HUES6 (cell line): Measurements from ENCODE around the gene ADAM12.

Source experiments
- H3K27ac ChIP-seq: 2 replicates; pipeline ENCODE4 v1.7.0; 2013; ENCODE audit warnings: low read depth, mild to moderate bottlenecking, low read length, inconsistent platforms
- H3K27me3 ChIP-seq: 2 replicates; pipeline ENCODE4 v1.6.1; 2013; ENCODE audit warnings: low read length; ENCODE audit not compliant: control insufficient read depth, insufficient read depth
- H3K36me3 ChIP-seq: 2 replicates; pipeline ENCODE4 v1.6.1; 2013; ENCODE audit warnings: low read length; ENCODE audit not compliant: control insufficient read depth, insufficient read depth
- H3K4me1 ChIP-seq: 2 replicates; pipeline ENCODE4 v1.6.1; 2013; ENCODE audit warnings: low read length; ENCODE audit not compliant: control insufficient read depth, insufficient read depth
- H3K4me3 ChIP-seq: 2 replicates; pipeline ENCODE4 v1.5.1; 2013; ENCODE audit warnings: low read depth, low read length
- H3K9ac ChIP-seq: one replicate; pipeline ENCODE4 v1.6.1; 2013; ENCODE audit warnings: mild to moderate bottlenecking, low read length
- H3K9me3 ChIP-seq: 2 replicates; pipeline ENCODE4 v1.6.1; 2013; ENCODE audit warnings: low read depth, low read length; ENCODE audit not compliant: control insufficient read depth, insufficient read depth

The ADAM12 gene

GRCh38 chr10:126090443-126090842, 297.8 kb downstream of the ADAM12 start:
- no peaks in the 10 kb centered on the region for H3K36me3 ChIP-seq
- no peaks in the 10 kb centered on the region for H3K4me1 ChIP-seq
- H3K27ac ChIP-seq, result no peak overlapping the region
- 0 out of 2 replicates have a peak, but pooled peaks cover 2% of the 10 kb centered on the region for H3K9me3 ChIP-seq
- no peaks in the 10 kb centered on the region for H3K27me3 ChIP-seq
- H3K9ac ChIP-seq, result no peak overlapping the region
- H3K4me3 ChIP-seq, result no peak overlapping the region

- peaks cover 3% of the 10 kb centered on the region; the same call in 1 of the 2 replicates for H3K4me1 ChIP-seq
These were observed 300.3 kb downstream of the ADAM12 start for GRCh38 chr10:126087796-126088505.

GRCh38 chr10:126087153-126087680, 301.1 kb downstream of the ADAM12 start:
- H3K27me3 ChIP-seq, result no peaks in the 10 kb centered on the region
- H3K27ac ChIP-seq, result no peak overlapping the region

More at GRCh38 chr10:126087796-126088505, 300.3 kb downstream of the ADAM12 start:
- Histone ChIP-seq H3K9ac (no peak overlapping the region), H3K27me3 (no peaks in the 10 kb centered on the region), H3K4me3 (no peak overlapping the region), H3K27ac (no peak overlapping the region), H3K36me3 (no peaks in the 10 kb centered on the region), H3K9me3 (0 out of 2 replicates have a peak, but pooled peaks cover 2% of the 10 kb centered on the region)

GRCh38 chr10:126085806-126086205, 302.5 kb downstream of the ADAM12 start:
- no peak overlapping the region for H3K9ac ChIP-seq
- H3K36me3 ChIP-seq, result no peaks in the 10 kb centered on the region
- no peaks in the 10 kb centered on the region for H3K27me3 ChIP-seq
- H3K27ac ChIP-seq, result no peak overlapping the region
- peaks cover 7% of the 10 kb centered on the region; the same call in 1 of the 2 replicates for H3K4me1 ChIP-seq
- H3K4me3 ChIP-seq, result no peak overlapping the region
- H3K9me3 ChIP-seq, result 0 out of 2 replicates have a peak, but pooled peaks cover under 1% of the 10 kb centered on the region

More at GRCh38 chr10:126087153-126087680, 301.1 kb downstream of the ADAM12 start:
- Histone ChIP-seq H3K9ac (no peak overlapping the region), H3K4me3 (no peak overlapping the region), H3K36me3 (no peaks in the 10 kb centered on the region), H3K4me1 (peaks cover 3% of the 10 kb centered on the region; the same call in 1 of the 2 replicates), H3K9me3 (0 out of 2 replicates have a peak, but pooled peaks cover 2% of the 10 kb centered on the region)

GRCh38 chr10:126084369-126084768, 303.9 kb downstream of the ADAM12 start:
- H3K9ac ChIP-seq, result no peak overlapping the region
- no peaks in the 10 kb centered on the region for H3K36me3 ChIP-seq
- no peak overlapping the region for H3K27ac ChIP-seq
- no peaks in the 10 kb centered on the region for H3K9me3 ChIP-seq
- no peaks in the 10 kb centered on the region for H3K27me3 ChIP-seq
- H3K4me3 ChIP-seq, result no peak overlapping the region
- H3K4me1 ChIP-seq, result peaks cover 7% of the 10 kb centered on the region; the same call in 1 of the 2 replicates

DNA sequence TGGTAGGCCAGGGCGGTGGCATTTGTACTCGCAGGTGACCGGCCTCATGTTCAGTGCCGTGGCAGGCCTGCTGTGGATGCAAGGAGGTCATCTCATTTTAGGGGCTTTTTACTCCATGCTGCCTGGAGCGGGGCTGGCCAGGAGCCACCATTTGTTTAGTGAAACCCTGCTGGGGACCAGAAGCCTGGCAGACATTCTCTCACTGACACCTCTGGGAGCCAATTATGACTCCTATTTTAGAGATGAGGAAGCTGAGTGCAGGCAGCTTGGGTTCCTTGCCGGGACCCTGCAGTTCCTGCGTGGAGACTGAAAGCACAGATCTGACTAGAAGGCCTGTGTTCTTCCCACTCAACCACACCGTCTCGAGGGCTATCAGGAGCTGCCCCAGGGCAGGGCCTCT, 305.3 kb downstream of the ADAM12 start:
- Histone ChIP-seq H3K4me1 (peaks cover 7% of the 10 kb centered on the region; the same call in 1 of the 2 replicates), H3K4me3 (no peak overlapping the region), H3K9ac (no peak overlapping the region), H3K27me3 (no peaks in the 10 kb centered on the region), H3K27ac (no peak overlapping the region), H3K36me3 (no peaks in the 10 kb centered on the region), H3K9me3 (no peaks in the 10 kb centered on the region)

- Histone ChIP-seq H3K4me3 (no peak overlapping the region), H3K4me1 (peaks cover 7% of the 10 kb centered on the region; the same call in 1 of the 2 replicates), H3K9me3 (no peaks in the 10 kb centered on the region), H3K27me3 (no peaks in the 10 kb centered on the region), H3K27ac (no peak overlapping the region), H3K9ac (no peak overlapping the region), H3K36me3 (no peaks in the 10 kb centered on the region)
These were observed 306.3 kb downstream of the ADAM12 start for GRCh38 chr10:126081841-126082466.

GRCh38 chr10:126080879-126081411, 307.3 kb downstream of the ADAM12 start:
- no peak overlapping the region for H3K27ac ChIP-seq
- H3K27me3 ChIP-seq, result no peaks in the 10 kb centered on the region
- no peak overlapping the region for H3K4me3 ChIP-seq
- no peaks in the 10 kb centered on the region for H3K9me3 ChIP-seq
- peaks cover 7% of the 10 kb centered on the region; the same call in 1 of the 2 replicates for H3K4me1 ChIP-seq
- H3K36me3 ChIP-seq, result no peaks in the 10 kb centered on the region
- H3K9ac ChIP-seq, result no peak overlapping the region

GRCh38 chr10:126080291-126080825, 307.9 kb downstream of the ADAM12 start:
- Histone ChIP-seq H3K9me3 (no peaks in the 10 kb centered on the region), H3K4me1 (peaks cover 7% of the 10 kb centered on the region; the same call in 1 of the 2 replicates), H3K4me3 (no peak overlapping the region), H3K36me3 (no peaks in the 10 kb centered on the region), H3K27ac (no peak overlapping the region), H3K27me3 (no peaks in the 10 kb centered on the region), H3K9ac (no peak overlapping the region)

- Histone ChIP-seq H3K9me3 (no peaks in the 10 kb centered on the region), H3K4me1 (no peaks in the 10 kb centered on the region), H3K27ac (no peak overlapping the region), H3K27me3 (no peaks in the 10 kb centered on the region), H3K9ac (no peak overlapping the region), H3K4me3 (no peak overlapping the region), H3K36me3 (no peaks in the 10 kb centered on the region)
These were observed 313.3 kb downstream of the ADAM12 start for GRCh38 chr10:126075009-126075408.
